HG03558 (cell line): Measurements from ENCODE around the gene KCNJ1.

Experiments used
- ATAC-seq: cut with Tn5 transposase; IDR thresholded peaks from one replicate; pipeline ENCODE4 v1.9.1; 2021; ENCODE audit warnings: moderate number of reproducible peaks; ENCODE audit not compliant: unreplicated experiment; ENCODE audit errors: extremely low read depth

Gene KCNJ1

GRCh38 chr11:128827191-128827893 lies 39.8 kb downstream of the KCNJ1 start:
- no peak for ATAC-seq

- ATAC-seq: no peak
These were observed 41.9 kb downstream of the KCNJ1 start for GRCh38 chr11:128825050-128825784.

- ATAC-seq: no peak
These were observed 42.7 kb downstream of the KCNJ1 start for GRCh38 chr11:128824191-128825049.

GRCh38 chr11:128823753-128824152 lies 43.3 kb downstream of the KCNJ1 start:
- no peak for ATAC-seq

- ATAC-seq: no peak
These were observed 45.0 kb downstream of the KCNJ1 start for GRCh38 chr11:128822130-128822529.

GRCh38 chr11:128821556-128821955 lies 45.5 kb downstream of the KCNJ1 start:
- ATAC-seq: no peak

- no peak for ATAC-seq
These were observed 47.9 kb downstream of the KCNJ1 start for GRCh38 chr11:128819198-128819597.

- no peak for ATAC-seq
These were observed 52.0 kb downstream of the KCNJ1 start for GRCh38 chr11:128814856-128815705.

GRCh38 chr11:128813729-128814128 lies 53.4 kb downstream of the KCNJ1 start:
- ATAC-seq: no peak

GRCh38 chr11:128810784-128811514 lies 56.1 kb downstream of the KCNJ1 start:
- ATAC-seq: no peak

GRCh38 chr11:128809128-128809527 lies 58.0 kb downstream of the KCNJ1 start:
- ATAC-seq: no peak

GRCh38 chr11:128807909-128808308 lies 59.2 kb downstream of the KCNJ1 start:
- ATAC-seq: no peak

GRCh38 chr11:128806506-128807261 lies 60.4 kb downstream of the KCNJ1 start:
- ATAC-seq: no peak

GRCh38 chr11:128804481-128804880 lies 62.6 kb downstream of the KCNJ1 start:
- no peak for ATAC-seq

- ATAC-seq: no peak
These were observed 63.4 kb downstream of the KCNJ1 start for GRCh38 chr11:128803449-128804245.

GRCh38 chr11:128803011-128803410 lies 64.1 kb downstream of the KCNJ1 start:
- no peak for ATAC-seq

- ATAC-seq: no peak
These were observed 64.6 kb downstream of the KCNJ1 start for GRCh38 chr11:128802358-128802981.
